AG09309 (cell line): Measurements from ENCODE around the gene TYW3.

Experiments used
- DNase-seq: peaks from one replicate; pipeline ENCODE4 v3.0.0-alpha.2; 2010; ENCODE audit warnings: low read depth
- H3K4me3 ChIP-seq: 2 replicates; pipeline ENCODE4 v1.5.1; 2011; ENCODE audit warnings: mild to moderate bottlenecking, low read depth, low read length, moderate library complexity; ENCODE audit not compliant: control insufficient read depth
- TF ChIP-seq, protein P1 (sequence below): IDR thresholded peaks from 2 replicates; pipeline ENCODE4 v1.5.1; 2011; ENCODE audit warnings: mild to moderate bottlenecking, low read depth, low read length, inconsistent platforms; ENCODE audit not compliant: insufficient read depth, control insufficient read depth; ENCODE audit errors: missing control alignments

Gene TYW3

DNA sequence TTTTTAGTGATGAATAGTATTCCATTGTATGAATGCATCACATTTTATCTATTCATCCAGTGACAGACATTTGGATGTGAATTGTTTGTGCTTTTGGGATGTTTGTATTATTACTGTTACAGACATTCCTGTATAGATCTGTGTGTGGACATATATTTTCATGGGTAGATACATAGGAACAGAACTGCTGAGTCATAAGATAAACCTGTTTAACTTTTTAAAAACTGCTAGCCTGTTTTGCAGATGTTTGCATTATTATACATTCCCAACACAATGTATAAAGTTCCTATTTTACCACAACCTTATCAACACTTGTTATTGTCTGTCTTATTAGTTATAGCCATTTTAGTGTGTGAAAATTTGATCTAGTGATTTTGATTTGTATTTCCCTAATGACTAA, 46.8 kb downstream of the TYW3 start:
- no peak for DNase-seq
- TF ChIP-seq, protein P1, sequence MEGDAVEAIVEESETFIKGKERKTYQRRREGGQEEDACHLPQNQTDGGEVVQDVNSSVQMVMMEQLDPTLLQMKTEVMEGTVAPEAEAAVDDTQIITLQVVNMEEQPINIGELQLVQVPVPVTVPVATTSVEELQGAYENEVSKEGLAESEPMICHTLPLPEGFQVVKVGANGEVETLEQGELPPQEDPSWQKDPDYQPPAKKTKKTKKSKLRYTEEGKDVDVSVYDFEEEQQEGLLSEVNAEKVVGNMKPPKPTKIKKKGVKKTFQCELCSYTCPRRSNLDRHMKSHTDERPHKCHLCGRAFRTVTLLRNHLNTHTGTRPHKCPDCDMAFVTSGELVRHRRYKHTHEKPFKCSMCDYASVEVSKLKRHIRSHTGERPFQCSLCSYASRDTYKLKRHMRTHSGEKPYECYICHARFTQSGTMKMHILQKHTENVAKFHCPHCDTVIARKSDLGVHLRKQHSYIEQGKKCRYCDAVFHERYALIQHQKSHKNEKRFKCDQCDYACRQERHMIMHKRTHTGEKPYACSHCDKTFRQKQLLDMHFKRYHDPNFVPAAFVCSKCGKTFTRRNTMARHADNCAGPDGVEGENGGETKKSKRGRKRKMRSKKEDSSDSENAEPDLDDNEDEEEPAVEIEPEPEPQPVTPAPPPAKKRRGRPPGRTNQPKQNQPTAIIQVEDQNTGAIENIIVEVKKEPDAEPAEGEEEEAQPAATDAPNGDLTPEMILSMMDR = no peak
- H3K4me3 ChIP-seq = no peak overlapping the region

- TF ChIP-seq, protein P1 = no peak
- no peak overlapping the region for H3K4me3 ChIP-seq
- no peak for DNase-seq
These were observed 47.6 kb downstream of the TYW3 start for GRCh38 chr1:74780594-74780993.

- DNase-seq = no peak
- TF ChIP-seq, protein P1 = no peak
- no peak overlapping the region for H3K4me3 ChIP-seq
These were observed 53.0 kb downstream of the TYW3 start for GRCh38 chr1:74785944-74786343.

DNA sequence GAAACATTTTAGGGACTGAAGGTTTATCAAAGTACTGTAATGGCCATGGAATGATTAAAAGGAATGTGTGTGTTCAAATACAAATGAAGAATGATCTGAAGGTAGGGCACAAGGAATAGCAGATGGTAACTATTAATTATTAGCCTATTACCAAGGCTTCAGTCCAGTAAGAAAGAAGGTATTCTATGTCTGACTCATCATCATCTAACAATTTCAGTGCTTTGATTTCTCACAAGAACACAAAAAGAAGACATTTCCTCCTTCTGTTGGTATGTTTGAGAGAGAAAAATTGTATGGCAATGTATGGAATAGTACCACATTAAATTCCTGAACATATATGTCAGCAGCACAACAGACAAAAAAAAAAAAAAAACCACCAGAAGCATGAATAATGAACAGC, 57.5 kb downstream of the TYW3 start:
- no peak for DNase-seq
- TF ChIP-seq, protein P1 = no peak
- no peak overlapping the region for H3K4me3 ChIP-seq

DNA sequence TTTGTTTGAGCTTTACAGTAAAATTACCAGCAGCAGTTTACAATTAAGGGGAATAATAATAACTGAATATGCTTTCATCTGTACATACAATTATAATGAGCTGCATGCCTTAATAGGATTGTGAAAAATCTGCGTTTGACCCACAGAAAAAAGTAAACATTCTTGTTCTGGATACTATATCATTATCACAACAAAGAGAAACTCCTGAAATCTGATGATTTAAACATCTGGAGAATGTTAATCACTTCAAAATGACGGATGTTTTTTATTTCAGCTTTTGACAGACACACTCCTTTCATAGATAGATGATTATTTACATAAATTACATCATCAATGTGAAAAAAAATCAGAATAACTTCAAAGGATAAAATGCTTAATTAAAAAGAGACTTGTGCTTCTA, 58.5 kb downstream of the TYW3 start:
- H3K4me3 ChIP-seq = no peak overlapping the region
- no peak for DNase-seq
- TF ChIP-seq, protein P1 = no peak

DNA sequence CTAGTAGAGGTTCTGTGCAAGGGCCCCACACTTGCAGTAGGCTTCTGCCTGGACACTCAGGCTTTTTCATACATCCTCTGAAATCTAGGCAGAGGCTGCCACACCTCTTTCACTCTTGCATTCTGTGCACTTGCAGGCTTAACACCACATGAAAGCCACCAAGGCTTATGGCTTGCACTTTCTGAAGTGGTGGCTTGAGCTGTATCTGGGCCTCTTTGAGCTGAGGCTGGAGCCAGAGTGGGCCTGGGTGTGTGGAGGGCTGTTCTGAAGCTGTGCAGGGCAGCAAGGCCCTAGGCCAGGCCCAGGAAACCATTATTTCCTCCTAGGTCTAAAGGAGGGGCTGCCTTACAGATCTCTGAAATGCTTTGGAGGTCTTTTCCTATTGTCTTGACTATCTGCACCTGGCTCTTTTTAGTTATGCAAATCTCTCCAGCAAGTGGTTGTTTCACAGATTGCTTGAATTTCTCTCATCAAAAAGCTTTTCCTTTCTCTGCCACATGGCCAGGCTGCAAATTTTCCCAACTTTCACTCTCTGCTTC, 66.2 kb downstream of the TYW3 start:
- TF ChIP-seq, protein P1 = no peak
- no peak for DNase-seq

More for the DNA sequence above, 66.2 kb downstream of the TYW3 start:
- no peak overlapping the region for H3K4me3 ChIP-seq
